ENCODE measurements around the gene MYO16.

The MYO16 gene

GRCh38 chr13:109160887-109161669 lies 531.7 kb downstream of the MYO16 start:
- DNase-seq: no peak

- no peak for DNase-seq
Measured at GRCh38 chr13:109162248-109163036, 533.0 kb downstream of the MYO16 start.

- DNase-seq: no peak
Measured at GRCh38 chr13:109163037-109163379, 533.6 kb downstream of the MYO16 start.

- DNase-seq: no peak
Measured at GRCh38 chr13:109165417-109165904, 536.0 kb downstream of the MYO16 start.

- DNase-seq: no peak
Measured at GRCh38 chr13:109166804-109167203, 537.4 kb downstream of the MYO16 start.

GRCh38 chr13:109172136-109172535 lies 542.7 kb downstream of the MYO16 start:
- DNase-seq: no peak

- DNase-seq: no peak
Measured at GRCh38 chr13:109175666-109176065, 546.3 kb downstream of the MYO16 start.

GRCh38 chr13:109180905-109181425 lies 551.6 kb downstream of the MYO16 start:
- DNase-seq: no peak

- DNase-seq: no peak
Measured at GRCh38 chr13:109182777-109183465, 553.5 kb downstream of the MYO16 start.

- no peak for DNase-seq
Measured at GRCh38 chr13:109191413-109191812, 562.0 kb downstream of the MYO16 start.

GRCh38 chr13:109192306-109192705 lies 562.9 kb downstream of the MYO16 start:
- no peak for DNase-seq

GRCh38 chr13:109196948-109197347 lies 567.5 kb downstream of the MYO16 start:
- DNase-seq: no peak

GRCh38 chr13:109198585-109198984 lies 569.2 kb downstream of the MYO16 start:
- no peak for DNase-seq

- no peak for DNase-seq
Measured at GRCh38 chr13:109199280-109199679, 569.9 kb downstream of the MYO16 start.

- DNase-seq: no peak
Measured at GRCh38 chr13:109200556-109200955, 571.1 kb downstream of the MYO16 start.

- no peak for DNase-seq
Measured at GRCh38 chr13:109203587-109203986, 574.2 kb downstream of the MYO16 start.

- no peak for DNase-seq
Measured at GRCh38 chr13:109204252-109204651, 574.8 kb downstream of the MYO16 start.

- no peak for DNase-seq
Measured at GRCh38 chr13:109204657-109205056, 575.2 kb downstream of the MYO16 start.

- DNase-seq: no peak
Measured at GRCh38 chr13:109205315-109205714, 575.9 kb downstream of the MYO16 start.

GRCh38 chr13:109206616-109207015 lies 577.2 kb downstream of the MYO16 start:
- DNase-seq: no peak

GRCh38 chr13:109207622-109208021 lies 578.2 kb downstream of the MYO16 start:
- no peak for DNase-seq

GRCh38 chr13:109208522-109208921 lies 579.1 kb downstream of the MYO16 start:
- no peak for DNase-seq

- no peak for DNase-seq
Measured at GRCh38 chr13:109209526-109209925, 580.1 kb downstream of the MYO16 start.

Measured in GOT3 (cell line).